Lung (tissue), 12 donors: Measurements from ENCODE around the gene SRCAP. TPM values are rescaled to one million over a fixed set of nuclear protein-coding genes. Genes with fewer than 3 reads are reported as not detected.

Experiments used
- ATAC-seq: fragments of 200-7000 bp; cut with Tn5 transposase; one replicate; pipeline ENCODE4 v1.9.1; 2020; ENCODE audit warnings: moderate number of reproducible peaks; ENCODE audit not compliant: insufficient read depth, low FRiP score
- DNase-seq, 3 donors: peaks; one replicate each; pipeline ENCODE4 v3.0.0-alpha.2; 2013 to 2017
- H3K27ac ChIP-seq, 2 donors: one replicate each; pipeline ENCODE4 v1.5.1; 2013; ENCODE audit warnings: mild to moderate bottlenecking in 2 of 2, moderate library complexity in 2 of 2, control low read depth in 1 of 2, inconsistent platforms in 1 of 2, low read depth in 1 of 2, low read length in 1 of 2
- H3K27me3 ChIP-seq, 3 donors: one replicate each; pipeline ENCODE4 v1.5.1; 2013; ENCODE audit warnings: low read length in 2 of 3; ENCODE audit not compliant: control insufficient read depth in 3 of 3, insufficient read depth in 3 of 3
- H3K36me3 ChIP-seq, 4 donors: one replicate each; pipeline ENCODE4 v1.5.1; 2013; ENCODE audit warnings: low read length in 4 of 4, mild to moderate bottlenecking in 1 of 4, moderate library complexity in 1 of 4; ENCODE audit not compliant: control insufficient read depth in 4 of 4, insufficient read depth in 4 of 4
- H3K4me1 ChIP-seq, 5 donors: one replicate each; pipeline ENCODE4 v1.5.1; 2013; ENCODE audit warnings: low read length in 5 of 5, mild to moderate bottlenecking in 2 of 5, moderate library complexity in 1 of 5; ENCODE audit not compliant: control insufficient read depth in 5 of 5, insufficient read depth in 5 of 5
- H3K4me3 ChIP-seq: one replicate; pipeline ENCODE4 v1.5.1; 2013; ENCODE audit warnings: mild to moderate bottlenecking, control low read depth, moderate library complexity
- H3K9ac ChIP-seq, 2 donors: one replicate each; pipeline ENCODE4 v1.5.1; 2013; ENCODE audit warnings: low read length in 2 of 2, control low read depth in 1 of 2; ENCODE audit not compliant: insufficient read depth in 1 of 2
- H3K9me3 ChIP-seq, 4 donors: one replicate each; pipeline ENCODE4 v1.5.1; 2013; ENCODE audit warnings: low read length in 3 of 4, mild to moderate bottlenecking in 1 of 4, moderate library complexity in 1 of 4; ENCODE audit not compliant: control insufficient read depth in 4 of 4, insufficient read depth in 3 of 4
- CTCF ChIP-seq: IDR thresholded peaks from 2 replicates; pipeline ENCODE4 v1.5.1; 2012; ENCODE audit warnings: mild to moderate bottlenecking; ENCODE audit errors: control extremely low read depth, extremely low read depth
- WGBS, 2 donors: extraction: QIAGEN DNeasy Blood & Tissue Kit; methylation state at CpG; one replicate each; pipeline ENCODE4 v1.1.7; 2013; 5-methylcytosine and 5-hydroxymethylcytosine counted together
- polyA plus RNA-seq, 2 donors: library from polyadenylated mRNA; stranded (reverse); fragments of 200-250 nt; gene quantifications; one replicate each; pipeline ENCODE4 v1.2.1, GENCODE V29; 2013
- total RNA-seq, 2 donors: library from RNA; depleted of rRNA in 1 of 2; stranded (reverse); fragments of >200 nt in 1 of 2; gene quantifications; one replicate each; pipeline ENCODE4 v1.2.1, GENCODE V29; 2014 to 2021
- donor health status: control.
- donor health status: control.
- donor health status: Bipolar disorder and iron deficiency.
- donor health status: healthy.
- donor health status: DM: yes; HTN: yes; CAD: no.

The SRCAP gene
- total and polyA plus RNA-seq, 4 donors, result 13.4 to 61.0 (median 31.3) TPM

- Histone ChIP-seq H3K4me1 (no peaks in the 10 kb centered on the region), H3K4me3 (no peak overlapping the region), H3K27ac (no peak overlapping the region), H3K9me3 (no peaks in the 10 kb centered on the region), H3K9ac (no peak overlapping the region), H3K36me3 (peaks cover 40 to 64% (median 58%) of the 10 kb centered on the region in 4 donors), H3K27me3 (no peaks in the 10 kb centered on the region)
- DNase-seq (no peak), ATAC-seq (no peak)
- TF ChIP-seq CTCF, result no peak
- 93% methylated on average over 12 of the region's 12 CpGs for WGBS, 2 donors
These were observed 24.9 kb downstream of the SRCAP start for GRCh38 chr16:30723725-30724355.

DNA sequence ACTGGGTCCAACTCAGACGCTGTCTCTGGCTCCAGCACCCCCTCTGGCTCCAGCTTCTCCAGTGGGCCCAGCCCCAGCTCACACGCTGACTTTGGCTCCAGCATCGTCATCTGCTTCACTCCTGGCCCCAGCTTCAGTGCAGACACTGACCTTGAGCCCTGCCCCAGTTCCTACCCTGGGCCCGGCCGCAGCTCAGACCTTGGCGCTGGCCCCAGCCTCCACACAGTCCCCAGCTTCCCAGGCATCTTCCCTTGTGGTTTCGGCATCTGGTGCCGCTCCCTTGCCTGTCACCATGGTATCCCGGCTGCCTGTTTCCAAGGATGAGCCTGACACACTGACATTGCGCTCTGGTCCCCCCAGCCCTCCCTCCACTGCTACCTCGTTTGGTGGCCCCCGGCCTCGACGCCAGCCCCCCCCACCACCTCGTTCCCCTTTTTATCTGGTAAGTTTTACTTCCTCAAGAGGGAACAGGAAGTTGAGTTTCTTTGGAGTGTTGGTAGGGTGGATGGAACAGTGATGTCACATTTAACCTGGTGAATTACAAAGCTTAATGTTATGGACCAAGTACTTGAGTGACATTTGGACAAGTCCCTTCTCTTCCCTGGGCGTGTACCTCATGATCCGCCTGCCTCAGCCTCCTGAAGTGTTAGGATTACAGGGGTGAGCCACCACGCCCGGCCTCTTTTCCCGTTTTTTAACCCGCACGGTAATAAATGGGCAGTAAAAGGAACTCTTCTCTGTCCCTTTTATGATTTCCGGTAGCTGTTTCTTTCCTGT is 25.9 kb downstream of the SRCAP start:
- WGBS, 2 donors, result 58 to 75% methylated on average over 23 of the region's 23 CpGs
- Histone ChIP-seq H3K9me3 (no peaks in the 10 kb centered on the region), H3K4me3 (no peak overlapping the region), H3K27ac (peak overlapping the region in 1 of 2 donors; percentile 61), H3K36me3 (peaks cover 43 to 67% (median 61%) of the 10 kb centered on the region in 4 donors), H3K27me3 (no peaks in the 10 kb centered on the region), H3K9ac (no peak overlapping the region), H3K4me1 (no peaks in the 10 kb centered on the region)
- no peak for TF ChIP-seq CTCF
- DNase-seq (no peak), ATAC-seq (peak; percentile 48)

- Histone ChIP-seq H3K27ac (no peak overlapping the region), H3K4me1 (no peaks in the 10 kb centered on the region), H3K9ac (no peak overlapping the region), H3K9me3 (no peaks in the 10 kb centered on the region), H3K36me3 (peaks cover 43 to 66% (median 58%) of the 10 kb centered on the region in 4 donors), H3K4me3 (no peak overlapping the region), H3K27me3 (no peaks in the 10 kb centered on the region)
- 89 to 92% methylated on average over 3 of the region's 3 CpGs for WGBS, 2 donors
- ATAC-seq (no peak), DNase-seq (no peak)
- no peak for TF ChIP-seq CTCF
These were observed 26.4 kb downstream of the SRCAP start for GRCh38 chr16:30725418-30725792.
